Neural progenitor cell (in vitro differentiated cells): Measurements from ENCODE around the gene NR2F1. TPM values are rescaled to one million over a fixed set of nuclear protein-coding genes. Genes with fewer than 3 reads are reported as not detected.

Experiments used
- DNase-seq: peaks from one replicate; pipeline ENCODE4 v3.0.0-alpha.2; 2016; ENCODE audit warnings: low spot score
- H2AFZ ChIP-seq: fragments of 200-600 bp; sonication (generic); replicated peaks from 2 replicates; pipeline ENCODE4 v1.6.1; 2016; ENCODE audit warnings: antibody characterized with exemption
- H3F3A ChIP-seq: fragments of 200-600 bp; sonication (generic); 2 replicates; pipeline ENCODE4 v1.6.1; 2016; ENCODE audit warnings: antibody characterized with exemption, low read depth
- H3K27ac ChIP-seq: fragments of 200-600 bp; sonication (generic); 2 replicates; pipeline ENCODE4 v1.5.1; 2016; ENCODE audit warnings: mild to moderate bottlenecking
- H3K27me3 ChIP-seq: fragments of 200-600 bp; sonication (generic); 2 replicates; pipeline ENCODE4 v1.6.1; 2016; ENCODE audit warnings: mild to moderate bottlenecking, moderate library complexity
- H3K36me3 ChIP-seq: fragments of 200-600 bp; sonication (generic); 2 replicates; pipeline ENCODE4 v1.5.1; 2016
- H3K4me1 ChIP-seq: fragments of 200-600 bp; sonication (generic); 2 replicates; pipeline ENCODE4 v1.6.1; 2016; ENCODE audit warnings: mixed run types
- H3K4me2 ChIP-seq: fragments of 200-600 bp; sonication (generic); 2 replicates; pipeline ENCODE4 v1.6.1; 2016
- H3K4me3 ChIP-seq: fragments of 200-600 bp; sonication (generic); 2 replicates; pipeline ENCODE4 v1.5.1; 2016
- H3K79me2 ChIP-seq: fragments of 200-600 bp; sonication (generic); 2 replicates; pipeline ENCODE4 v1.6.1; 2016; ENCODE audit warnings: low read depth
- H3K9ac ChIP-seq: fragments of 200-600 bp; sonication (generic); 2 replicates; pipeline ENCODE4 v1.6.1; 2016
- H3K9me3 ChIP-seq: fragments of 200-600 bp; sonication (generic); 2 replicates; pipeline ENCODE4 v1.5.1; 2016; ENCODE audit warnings: low read depth
- H4K20me1 ChIP-seq: fragments of 200-600 bp; sonication (generic); 2 replicates; pipeline ENCODE4 v1.6.1; 2016; ENCODE audit warnings: low read depth
- H3K27ac Mint-ChIP-seq: 3 replicates; pipeline ENCODE4 v1.8.0; 2021; ENCODE audit warnings: mixed read lengths
- H3K27me3 Mint-ChIP-seq: 2 replicates; pipeline ENCODE4 v1.8.0; 2022; ENCODE audit warnings: low read depth, mild to moderate bottlenecking, inconsistent platforms, moderate library complexity, mixed read lengths; ENCODE audit not compliant: insufficient read depth
- H3K36me3 Mint-ChIP-seq: 3 replicates; pipeline ENCODE4 v1.8.0; 2021; ENCODE audit warnings: mixed read lengths
- H3K4me1 Mint-ChIP-seq: 3 replicates; pipeline ENCODE4 v1.8.0; 2021; ENCODE audit warnings: mixed read lengths
- H3K4me3 Mint-ChIP-seq: 3 replicates; pipeline ENCODE4 v1.8.0; 2021; ENCODE audit warnings: mild to moderate bottlenecking, moderate library complexity, mixed read lengths
- H3K9me3 Mint-ChIP-seq: 3 replicates; pipeline ENCODE4 v1.8.0; 2020; ENCODE audit warnings: mixed read lengths
- EZH2 ChIP-seq: fragments of 200-600 bp; sonication (generic); IDR thresholded peaks from 2 replicates; pipeline ENCODE4 v1.6.1; 2017; ENCODE audit warnings: antibody characterized with exemption, mild to moderate bottlenecking, moderate library complexity
- EZH2phosphoT487 ChIP-seq: fragments of 200-600 bp; sonication (generic); IDR thresholded peaks from 2 replicates; pipeline ENCODE4 v1.6.1; 2017; ENCODE audit warnings: antibody characterized with exemption
- total RNA-seq: library from RNA; depleted of rRNA; stranded (reverse); fragments of >200 nt; gene quantifications from 2 replicates; pipeline ENCODE4 v1.2.3, GENCODE V29; 2015; ENCODE audit warnings: low replicate concordance
- TF ChIP-seq, protein P1 (sequence below): fragments of 200-600 bp; sonication (generic); IDR thresholded peaks from 2 replicates; pipeline ENCODE4 v1.5.1; 2017; ENCODE audit warnings: antibody characterized with exemption, mild to moderate bottlenecking

NR2F1 gene
- total RNA-seq, 1 donor from 2014 or later, result 9.1 TPM

DNA sequence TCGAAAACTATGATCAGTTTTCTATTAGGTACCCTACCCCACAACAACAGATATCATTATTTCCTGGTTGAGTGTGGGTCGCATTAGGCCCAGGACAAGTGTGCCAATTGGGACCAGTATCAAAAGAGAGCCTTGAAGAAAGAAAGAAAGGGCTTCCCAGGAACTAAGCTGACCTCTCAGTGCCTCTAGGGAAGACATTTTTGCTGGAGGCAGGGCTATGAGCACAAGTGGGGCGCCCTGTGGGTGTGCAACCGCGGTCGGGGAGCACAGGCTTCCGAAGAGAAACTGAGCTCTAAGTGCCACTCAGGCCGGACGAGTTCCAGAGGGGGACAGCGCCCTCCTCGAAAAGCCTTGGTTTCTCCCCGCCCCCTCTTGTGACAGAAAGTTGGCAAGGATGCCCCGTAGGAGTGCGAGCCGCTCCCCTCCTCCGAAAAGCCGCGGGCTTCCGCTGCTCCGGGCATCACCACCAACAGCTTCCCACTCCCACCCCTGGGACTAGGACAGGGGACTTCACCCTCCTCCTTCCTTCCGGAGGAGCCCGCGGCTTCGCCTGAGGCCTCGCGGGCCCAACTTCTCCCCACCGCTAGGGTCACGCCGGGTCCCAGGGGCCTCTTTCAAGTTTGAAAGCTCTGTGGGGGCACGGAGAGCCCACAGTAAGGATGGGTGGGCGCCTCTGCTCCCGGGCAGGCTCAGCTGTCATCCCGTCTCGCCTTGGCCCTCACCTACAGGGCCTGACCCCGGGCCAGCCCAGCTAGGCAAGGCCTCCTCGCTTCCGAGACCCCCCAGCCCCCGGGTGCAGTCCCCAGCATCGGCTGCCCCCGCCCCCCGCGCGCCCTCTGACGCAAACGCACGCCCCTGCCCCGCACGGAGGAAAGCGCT, 4.0 kb upstream of the NR2F1 start:
- Mint-ChIP-seq H3K4me1 (peaks cover 50% of the 10 kb centered on the region), H3K36me3 (no peaks in the 10 kb centered on the region), H3K27ac (peak overlapping the region; percentile 92), H3K9me3 (no peaks in the 10 kb centered on the region), H3K27me3 (peaks cover 7% of the 10 kb centered on the region), H3K4me3 (no peak overlapping the region)
- Histone ChIP-seq H3K9ac (no peak overlapping the region), H3K27me3 (peaks cover 93% of the 10 kb centered on the region), H3K9me3 (no peaks in the 10 kb centered on the region), H4K20me1 (peaks cover 16% of the 10 kb centered on the region), H3K4me1 (peaks cover 54% of the 10 kb centered on the region), H3K27ac (no peak overlapping the region), H3K4me2 (peak overlapping the region; percentile 90), H3K79me2 (no peaks in the 10 kb centered on the region), H3K36me3 (no peaks in the 10 kb centered on the region), H3K4me3 (peak overlapping the region; percentile 82), H2AFZ (peak overlapping the region; percentile 39), H3F3A (peaks cover 76% of the 10 kb centered on the region)
- DNase-seq, result peak; percentile 54
- no peak for TF ChIP-seq EZH2phosphoT487
- TF ChIP-seq, protein P1, sequence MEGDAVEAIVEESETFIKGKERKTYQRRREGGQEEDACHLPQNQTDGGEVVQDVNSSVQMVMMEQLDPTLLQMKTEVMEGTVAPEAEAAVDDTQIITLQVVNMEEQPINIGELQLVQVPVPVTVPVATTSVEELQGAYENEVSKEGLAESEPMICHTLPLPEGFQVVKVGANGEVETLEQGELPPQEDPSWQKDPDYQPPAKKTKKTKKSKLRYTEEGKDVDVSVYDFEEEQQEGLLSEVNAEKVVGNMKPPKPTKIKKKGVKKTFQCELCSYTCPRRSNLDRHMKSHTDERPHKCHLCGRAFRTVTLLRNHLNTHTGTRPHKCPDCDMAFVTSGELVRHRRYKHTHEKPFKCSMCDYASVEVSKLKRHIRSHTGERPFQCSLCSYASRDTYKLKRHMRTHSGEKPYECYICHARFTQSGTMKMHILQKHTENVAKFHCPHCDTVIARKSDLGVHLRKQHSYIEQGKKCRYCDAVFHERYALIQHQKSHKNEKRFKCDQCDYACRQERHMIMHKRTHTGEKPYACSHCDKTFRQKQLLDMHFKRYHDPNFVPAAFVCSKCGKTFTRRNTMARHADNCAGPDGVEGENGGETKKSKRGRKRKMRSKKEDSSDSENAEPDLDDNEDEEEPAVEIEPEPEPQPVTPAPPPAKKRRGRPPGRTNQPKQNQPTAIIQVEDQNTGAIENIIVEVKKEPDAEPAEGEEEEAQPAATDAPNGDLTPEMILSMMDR, result no peak
- no peak for TF ChIP-seq EZH2

DNA sequence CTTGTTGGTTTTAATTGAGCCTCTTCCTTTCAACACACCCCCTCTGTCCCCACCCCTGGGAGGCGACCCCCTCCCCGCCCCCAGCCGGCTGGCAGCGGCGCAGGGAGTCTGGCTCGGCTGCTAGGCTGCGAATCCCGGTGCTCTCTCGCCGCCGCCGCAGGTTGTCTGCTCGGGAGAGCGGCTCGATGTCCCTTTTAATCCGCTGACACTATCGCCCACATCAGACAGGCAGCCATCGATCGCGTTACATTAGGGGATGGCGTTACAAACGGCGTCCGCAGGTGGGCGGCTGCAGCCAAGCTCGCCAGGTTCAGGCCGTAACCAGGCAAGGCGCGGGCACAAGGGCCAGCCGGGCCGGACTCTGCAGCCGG, 3.3 kb upstream of the NR2F1 start:
- Histone ChIP-seq H3K27ac (no peak overlapping the region), H3F3A (peaks cover 70% of the 10 kb centered on the region), H3K27me3 (peaks cover 86% of the 10 kb centered on the region), H3K36me3 (no peaks in the 10 kb centered on the region), H4K20me1 (peaks cover 10% of the 10 kb centered on the region), H3K9ac (no peak overlapping the region), H3K4me2 (peak overlapping the region; percentile 90), H3K4me1 (peaks cover 47% of the 10 kb centered on the region), H3K79me2 (no peaks in the 10 kb centered on the region), H3K4me3 (peak overlapping the region; percentile 82), H2AFZ (no peak overlapping the region), H3K9me3 (no peaks in the 10 kb centered on the region)
- Mint-ChIP-seq H3K27ac (peak overlapping the region; percentile 53), H3K4me1 (peaks cover 44% of the 10 kb centered on the region), H3K9me3 (no peaks in the 10 kb centered on the region), H3K27me3 (peaks cover 7% of the 10 kb centered on the region), H3K36me3 (no peaks in the 10 kb centered on the region), H3K4me3 (no peak overlapping the region)
- peak; percentile 76 for DNase-seq
- TF ChIP-seq EZH2, result no peak
- TF ChIP-seq, protein P1, result no peak
- TF ChIP-seq EZH2phosphoT487, result no peak

GRCh38 chr5:93580063-93580926, 2.7 kb upstream of the NR2F1 start:
- peak; percentile 41 for TF ChIP-seq EZH2phosphoT487
- TF ChIP-seq, protein P1, result no peak
- TF ChIP-seq EZH2, result peak; percentile 73
- H3K36me3 ChIP-seq, result no peaks in the 10 kb centered on the region
- peaks cover 38% of the 10 kb centered on the region for H3K4me1 Mint-ChIP-seq
- H3K4me1 ChIP-seq, result peaks cover 41% of the 10 kb centered on the region
- no peaks in the 10 kb centered on the region for H3K36me3 Mint-ChIP-seq
- no peaks in the 10 kb centered on the region for H3K79me2 ChIP-seq
- H3F3A ChIP-seq, result peaks cover 66% of the 10 kb centered on the region
- peaks cover 6% of the 10 kb centered on the region for H4K20me1 ChIP-seq
- no peaks in the 10 kb centered on the region for H3K9me3 ChIP-seq
- peak overlapping the region; percentile 20 for H2AFZ ChIP-seq
- no peak overlapping the region for H3K27ac ChIP-seq
- peak overlapping the region; percentile 97 for H3K27ac Mint-ChIP-seq
- no peak overlapping the region for H3K9ac ChIP-seq
- peak overlapping the region; percentile 82 for H3K4me3 ChIP-seq
- peak overlapping the region; percentile 90 for H3K4me2 ChIP-seq
- H3K4me3 Mint-ChIP-seq, result no peak overlapping the region
- peaks cover 7% of the 10 kb centered on the region for H3K27me3 Mint-ChIP-seq
- DNase-seq, result peak; percentile 68
- no peaks in the 10 kb centered on the region for H3K9me3 Mint-ChIP-seq
- H3K27me3 ChIP-seq, result peaks cover 83% of the 10 kb centered on the region
